Coronary artery (tissue), 2 donors: ENCODE data around the gene ACAP3.

Source experiments
- DNase-seq: peaks from one replicate; pipeline ENCODE4 v3.0.0-alpha.2; 2017; ENCODE audit warnings: low spot score
- H3K27ac ChIP-seq, 2 donors: fragments of 200-600 bp; sonication (generic); one replicate each; pipeline ENCODE4 v1.5.1; 2016 to 2019
- H3K4me3 ChIP-seq: fragments of 200-600 bp; sonication (generic); 2 replicates; pipeline ENCODE4 v1.5.1; 2016; ENCODE audit warnings: mild to moderate bottlenecking, moderate library complexity
- CTCF ChIP-seq: fragments of 200-600 bp; sonication (generic); IDR thresholded peaks from one replicate; pipeline ENCODE4 v1.5.1; 2019; ENCODE audit warnings: antibody characterized with exemption

ACAP3 gene

GRCh38 chr1:1327291-1327690, 19.6 kb upstream of the ACAP3 start:
- H3K27ac ChIP-seq = no peak overlapping the region
- TF ChIP-seq CTCF = no peak
- no peak for DNase-seq
- H3K4me3 ChIP-seq = no peak overlapping the region

- no peak for TF ChIP-seq CTCF
- no peak for DNase-seq
- Histone ChIP-seq H3K4me3 (peak overlapping the region; percentile 100), H3K27ac (no peak overlapping the region)
These were observed 18.4 kb upstream of the ACAP3 start for GRCh38 chr1:1326075-1326605.

GRCh38 chr1:1325288-1326074, 17.8 kb upstream of the ACAP3 start:
- Histone ChIP-seq H3K4me3 (peak overlapping the region; percentile 100), H3K27ac (peak overlapping the region; percentile 81 to 96)
- TF ChIP-seq CTCF = no peak
- no peak for DNase-seq

- no peak for TF ChIP-seq CTCF
- H3K27ac ChIP-seq = peak within 1 kb of the TSS; percentile 81 to 96
- H3K4me3 ChIP-seq = peak within 1 kb of the TSS; percentile 100
- peak; percentile 92 for DNase-seq
These were observed 17.0 kb upstream of the ACAP3 start, which contains the start of the genes CPTP and INTS11 for GRCh38 chr1:1324524-1325287. Gene CPTP (plus strand): TSS chr1:1324802. CDS start chr1:1326911, 2,109 bp downstream. Gene INTS11 (minus strand): TSS chr1:1324660. CDS start chr1:1324608, 52 bp downstream.

- no peak for DNase-seq
- no peak for TF ChIP-seq CTCF
- Histone ChIP-seq H3K4me3 (peak overlapping the region; percentile 100), H3K27ac (peak overlapping the region; percentile 81 to 96)
These were observed 16.4 kb upstream of the ACAP3 start for GRCh38 chr1:1324084-1324523.

GRCh38 chr1:1322952-1323351, 15.2 kb upstream of the ACAP3 start:
- no peak for DNase-seq
- H3K4me3 ChIP-seq = no peak overlapping the region
- no peak overlapping the region for H3K27ac ChIP-seq
- TF ChIP-seq CTCF = no peak
